Right lobe of liver (tissue), 4 donors: Measurements from ENCODE around the gene STRADB.

ENCODE experiments used
- POLR2A ChIP-seq: fragments of 450-650 bp; IDR thresholded peaks from one replicate; pipeline ENCODE4 v1.6.1; 2017; ENCODE audit warnings: antibody characterized with exemption, mild to moderate bottlenecking
- TF ChIP-seq, protein P1 (sequence below), 4 donors: fragments of 200-600 bp in 3 of 4; fragments of 450-650 bp in 1 of 4; IDR thresholded peaks; one replicate each; pipeline versions ENCODE4 v1.5.1 to v1.8.0; 2016 to 2022; ENCODE audit warnings: antibody characterized with exemption in 4 of 4, mild to moderate bottlenecking in 2 of 4
- donor health status: DM: no; HTN: no; CAD: no.
- donor health status: DM: no; HTN: no; CAD: no.
- donor health status: DM: no; HTN: yes; CAD: no.

DNA sequence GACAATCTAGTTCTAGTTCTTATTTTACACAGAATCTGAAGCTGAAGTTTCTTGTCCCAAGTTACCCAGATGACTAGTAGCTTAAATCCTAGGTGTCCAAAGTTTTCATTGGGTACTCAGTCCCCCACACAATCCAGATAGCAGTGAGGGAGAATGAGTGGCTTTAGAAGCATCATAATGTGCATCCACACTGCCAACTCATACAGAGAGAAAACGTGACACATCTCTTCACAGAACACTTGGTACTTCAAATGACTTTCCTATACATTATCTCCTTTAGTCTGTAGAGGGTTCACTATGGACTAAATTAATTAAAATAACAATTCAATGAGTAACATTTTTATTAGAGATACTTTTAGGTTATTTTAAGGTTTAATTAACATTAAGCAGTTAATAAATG, 45.2 kb downstream of the STRADB start:
- TF ChIP-seq, protein P1, sequence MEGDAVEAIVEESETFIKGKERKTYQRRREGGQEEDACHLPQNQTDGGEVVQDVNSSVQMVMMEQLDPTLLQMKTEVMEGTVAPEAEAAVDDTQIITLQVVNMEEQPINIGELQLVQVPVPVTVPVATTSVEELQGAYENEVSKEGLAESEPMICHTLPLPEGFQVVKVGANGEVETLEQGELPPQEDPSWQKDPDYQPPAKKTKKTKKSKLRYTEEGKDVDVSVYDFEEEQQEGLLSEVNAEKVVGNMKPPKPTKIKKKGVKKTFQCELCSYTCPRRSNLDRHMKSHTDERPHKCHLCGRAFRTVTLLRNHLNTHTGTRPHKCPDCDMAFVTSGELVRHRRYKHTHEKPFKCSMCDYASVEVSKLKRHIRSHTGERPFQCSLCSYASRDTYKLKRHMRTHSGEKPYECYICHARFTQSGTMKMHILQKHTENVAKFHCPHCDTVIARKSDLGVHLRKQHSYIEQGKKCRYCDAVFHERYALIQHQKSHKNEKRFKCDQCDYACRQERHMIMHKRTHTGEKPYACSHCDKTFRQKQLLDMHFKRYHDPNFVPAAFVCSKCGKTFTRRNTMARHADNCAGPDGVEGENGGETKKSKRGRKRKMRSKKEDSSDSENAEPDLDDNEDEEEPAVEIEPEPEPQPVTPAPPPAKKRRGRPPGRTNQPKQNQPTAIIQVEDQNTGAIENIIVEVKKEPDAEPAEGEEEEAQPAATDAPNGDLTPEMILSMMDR (IDR thresholded peaks at IDR 0.05): no peak
- no peak for TF ChIP-seq POLR2A
